GM23338 (cell line): Measurements from ENCODE around the gene CAP1. TPM values are rescaled to one million over a fixed set of nuclear protein-coding genes. Genes with fewer than 3 reads are reported as not detected.

ENCODE experiments used
- ATAC-seq: fragments of 200-7000 bp; cut with Tn5 transposase; 3 replicates; pipeline ENCODE4 v1.9.1; 2020
- DNase-seq: peaks from one replicate; pipeline ENCODE4 v3.0.0-alpha.2; 2015; ENCODE audit warnings: low spot score
- H2AFZ ChIP-seq: fragments of 200-600 bp; sonication (generic); 2 replicates; pipeline ENCODE4 v1.8.0; 2016; ENCODE audit warnings: antibody characterized with exemption, mild to moderate bottlenecking, moderate library complexity
- H3F3A ChIP-seq: fragments of 200-600 bp; sonication (generic); replicated peaks from 2 replicates; pipeline ENCODE4 v1.8.0; 2017; ENCODE audit warnings: antibody characterized with exemption, mixed run types, low read depth
- H3K27ac ChIP-seq: fragments of 200-600 bp; sonication (generic); 2 replicates; pipeline ENCODE4 v1.6.1; 2016; ENCODE audit warnings: low read depth
- H3K27me3 ChIP-seq: fragments of 200-600 bp; sonication (generic); 2 replicates; pipeline ENCODE4 v1.8.0; 2016; ENCODE audit warnings: mild to moderate bottlenecking, mixed run types, moderate library complexity; ENCODE audit not compliant: insufficient read depth
- H3K36me3 ChIP-seq: fragments of 200-600 bp; sonication (generic); 2 replicates; pipeline ENCODE4 v1.8.0; 2016; ENCODE audit warnings: mild to moderate bottlenecking; ENCODE audit not compliant: insufficient read depth
- H3K4me1 ChIP-seq: fragments of 200-600 bp; sonication (generic); 2 replicates; pipeline ENCODE4 v1.8.0; 2016; ENCODE audit warnings: mild to moderate bottlenecking, moderate library complexity; ENCODE audit not compliant: insufficient read depth
- H3K4me2 ChIP-seq: fragments of 200-600 bp; sonication (generic); 2 replicates; pipeline ENCODE4 v1.7.1; 2017; ENCODE audit warnings: mixed run types
- H3K4me3 ChIP-seq: fragments of 200-600 bp; sonication (generic); 2 replicates; pipeline ENCODE4 v1.6.1; 2016; ENCODE audit warnings: mixed run types
- H3K79me2 ChIP-seq: fragments of 200-600 bp; sonication (generic); replicated peaks from 2 replicates; pipeline ENCODE4 v1.8.0; 2017; ENCODE audit warnings: mild to moderate bottlenecking; ENCODE audit not compliant: insufficient read depth
- H3K9me2 ChIP-seq: fragments of 200-600 bp; sonication (generic); 2 replicates; pipeline ENCODE4 v1.8.0; 2017; ENCODE audit not compliant: insufficient read depth
- H4K20me1 ChIP-seq: fragments of 200-600 bp; sonication (generic); replicated peaks from 2 replicates; pipeline ENCODE4 v1.8.0; 2017; ENCODE audit warnings: mild to moderate bottlenecking; ENCODE audit not compliant: insufficient read depth
- H3K27ac Mint-ChIP-seq: 2 replicates; pipeline ENCODE4 v1.8.0; 2020; ENCODE audit warnings: inconsistent platforms, mild to moderate bottlenecking, moderate library complexity, mixed read lengths
- H3K27me3 Mint-ChIP-seq: 3 replicates; pipeline ENCODE4 v1.8.0; 2022; ENCODE audit warnings: low read depth, mild to moderate bottlenecking, moderate library complexity, mixed read lengths, inconsistent platforms; ENCODE audit not compliant: insufficient read depth, poor library complexity
- H3K36me3 Mint-ChIP-seq: 3 replicates; pipeline ENCODE4 v1.8.0; 2021; ENCODE audit warnings: low read depth, mild to moderate bottlenecking, inconsistent platforms, moderate library complexity, mixed read lengths
- H3K4me1 Mint-ChIP-seq: 3 replicates; pipeline ENCODE4 v1.8.0; 2020; ENCODE audit warnings: mild to moderate bottlenecking, inconsistent platforms, mixed read lengths
- H3K4me3 Mint-ChIP-seq: 3 replicates; pipeline ENCODE4 v1.8.0; 2021; ENCODE audit warnings: moderate library complexity, mild to moderate bottlenecking, inconsistent platforms, mixed read lengths
- H3K9me3 Mint-ChIP-seq: 3 replicates; pipeline ENCODE4 v1.8.0; 2020; ENCODE audit warnings: moderate library complexity, mild to moderate bottlenecking, inconsistent platforms, mixed read lengths
- CREB1 ChIP-seq: fragments of 250-450 bp; sonication (Bioruptor Pico); IDR thresholded peaks from 2 replicates; pipeline ENCODE4 v1.5.0; 2020; ENCODE audit warnings: low read depth, mild to moderate bottlenecking, moderate library complexity
- EZH2 ChIP-seq: fragments of 200-600 bp; sonication (generic); IDR thresholded peaks from one replicate; pipeline ENCODE4 v1.8.0; 2017; ENCODE audit warnings: antibody characterized with exemption, mild to moderate bottlenecking, low read depth; ENCODE audit not compliant: unreplicated experiment
- EZH2phosphoT487 ChIP-seq: fragments of 200-600 bp; sonication (generic); IDR thresholded peaks from one replicate; pipeline ENCODE4 v1.8.1; 2018; ENCODE audit warnings: antibody characterized with exemption; ENCODE audit not compliant: unreplicated experiment
- JUNB ChIP-seq: IDR thresholded peaks from one replicate; pipeline ENCODE4 v1.6.1; 2016; ENCODE audit warnings: antibody characterized with exemption; ENCODE audit not compliant: unreplicated experiment
- STAT1 ChIP-seq: IDR thresholded peaks from one replicate; pipeline ENCODE4 v1.6.1; 2016; ENCODE audit warnings: antibody characterized with exemption; ENCODE audit not compliant: unreplicated experiment
- ZNF114 ChIP-seq: fragments of 250-450 bp; sonication (Bioruptor Pico); IDR thresholded peaks from 2 replicates; pipeline ENCODE4 v1.5.0; 2020; ENCODE audit warnings: mild to moderate bottlenecking, moderate library complexity
- ZNF331 ChIP-seq: fragments of 250-450 bp; sonication (Bioruptor Pico); IDR thresholded peaks from 2 replicates; pipeline ENCODE4 v1.5.0; 2020; ENCODE audit warnings: low read depth, mild to moderate bottlenecking, moderate library complexity
- polyA plus RNA-seq: library from polyadenylated mRNA; unstranded; fragments of >200 nt; fragmentation: Nextera tagmentation; extraction: Ambion mirVana; gene quantifications from 2 replicates; pipeline ENCODE4 v1.2.1, GENCODE V29; 2016
- total RNA-seq: library from RNA; depleted of rRNA; stranded (reverse); fragments of >200 nt; shearing (Covaris generic); gene quantifications from 2 replicates; pipeline ENCODE4 v1.2.3, GENCODE V29; 2014
- TF ChIP-seq, protein P1 (sequence below): fragments of 250-450 bp; sonication (Bioruptor Pico); IDR thresholded peaks from 2 replicates; pipeline ENCODE4 v1.5.0; 2020; ENCODE audit warnings: mild to moderate bottlenecking, moderate library complexity
- TF ChIP-seq, protein P2 (sequence below), 2 experiments: fragments of 200-600 bp in 1 of 2; sonication (generic) in 1 of 2; conservative IDR thresholded peaks; 2 replicates each; pipeline versions ENCODE4 v1.5.1 to v1.6.1; 2016 to 2017; ENCODE audit warnings: antibody characterized with exemption in 2 of 2, low read depth in 2 of 2, mild to moderate bottlenecking in 2 of 2, moderate library complexity in 1 of 2
- TF ChIP-seq, protein P3 (sequence below): IDR thresholded peaks from 2 replicates; pipeline ENCODE4 v1.6.1; 2016; ENCODE audit warnings: antibody characterized with exemption

Gene CAP1
- total and polyA plus RNA-seq, 2 experiments from 2014 or later: 133 to 254 TPM

GRCh38 chr1:40044110-40044509 is 3.6 kb downstream of the CAP1 start (continued):
- TF ChIP-seq, protein P1, sequence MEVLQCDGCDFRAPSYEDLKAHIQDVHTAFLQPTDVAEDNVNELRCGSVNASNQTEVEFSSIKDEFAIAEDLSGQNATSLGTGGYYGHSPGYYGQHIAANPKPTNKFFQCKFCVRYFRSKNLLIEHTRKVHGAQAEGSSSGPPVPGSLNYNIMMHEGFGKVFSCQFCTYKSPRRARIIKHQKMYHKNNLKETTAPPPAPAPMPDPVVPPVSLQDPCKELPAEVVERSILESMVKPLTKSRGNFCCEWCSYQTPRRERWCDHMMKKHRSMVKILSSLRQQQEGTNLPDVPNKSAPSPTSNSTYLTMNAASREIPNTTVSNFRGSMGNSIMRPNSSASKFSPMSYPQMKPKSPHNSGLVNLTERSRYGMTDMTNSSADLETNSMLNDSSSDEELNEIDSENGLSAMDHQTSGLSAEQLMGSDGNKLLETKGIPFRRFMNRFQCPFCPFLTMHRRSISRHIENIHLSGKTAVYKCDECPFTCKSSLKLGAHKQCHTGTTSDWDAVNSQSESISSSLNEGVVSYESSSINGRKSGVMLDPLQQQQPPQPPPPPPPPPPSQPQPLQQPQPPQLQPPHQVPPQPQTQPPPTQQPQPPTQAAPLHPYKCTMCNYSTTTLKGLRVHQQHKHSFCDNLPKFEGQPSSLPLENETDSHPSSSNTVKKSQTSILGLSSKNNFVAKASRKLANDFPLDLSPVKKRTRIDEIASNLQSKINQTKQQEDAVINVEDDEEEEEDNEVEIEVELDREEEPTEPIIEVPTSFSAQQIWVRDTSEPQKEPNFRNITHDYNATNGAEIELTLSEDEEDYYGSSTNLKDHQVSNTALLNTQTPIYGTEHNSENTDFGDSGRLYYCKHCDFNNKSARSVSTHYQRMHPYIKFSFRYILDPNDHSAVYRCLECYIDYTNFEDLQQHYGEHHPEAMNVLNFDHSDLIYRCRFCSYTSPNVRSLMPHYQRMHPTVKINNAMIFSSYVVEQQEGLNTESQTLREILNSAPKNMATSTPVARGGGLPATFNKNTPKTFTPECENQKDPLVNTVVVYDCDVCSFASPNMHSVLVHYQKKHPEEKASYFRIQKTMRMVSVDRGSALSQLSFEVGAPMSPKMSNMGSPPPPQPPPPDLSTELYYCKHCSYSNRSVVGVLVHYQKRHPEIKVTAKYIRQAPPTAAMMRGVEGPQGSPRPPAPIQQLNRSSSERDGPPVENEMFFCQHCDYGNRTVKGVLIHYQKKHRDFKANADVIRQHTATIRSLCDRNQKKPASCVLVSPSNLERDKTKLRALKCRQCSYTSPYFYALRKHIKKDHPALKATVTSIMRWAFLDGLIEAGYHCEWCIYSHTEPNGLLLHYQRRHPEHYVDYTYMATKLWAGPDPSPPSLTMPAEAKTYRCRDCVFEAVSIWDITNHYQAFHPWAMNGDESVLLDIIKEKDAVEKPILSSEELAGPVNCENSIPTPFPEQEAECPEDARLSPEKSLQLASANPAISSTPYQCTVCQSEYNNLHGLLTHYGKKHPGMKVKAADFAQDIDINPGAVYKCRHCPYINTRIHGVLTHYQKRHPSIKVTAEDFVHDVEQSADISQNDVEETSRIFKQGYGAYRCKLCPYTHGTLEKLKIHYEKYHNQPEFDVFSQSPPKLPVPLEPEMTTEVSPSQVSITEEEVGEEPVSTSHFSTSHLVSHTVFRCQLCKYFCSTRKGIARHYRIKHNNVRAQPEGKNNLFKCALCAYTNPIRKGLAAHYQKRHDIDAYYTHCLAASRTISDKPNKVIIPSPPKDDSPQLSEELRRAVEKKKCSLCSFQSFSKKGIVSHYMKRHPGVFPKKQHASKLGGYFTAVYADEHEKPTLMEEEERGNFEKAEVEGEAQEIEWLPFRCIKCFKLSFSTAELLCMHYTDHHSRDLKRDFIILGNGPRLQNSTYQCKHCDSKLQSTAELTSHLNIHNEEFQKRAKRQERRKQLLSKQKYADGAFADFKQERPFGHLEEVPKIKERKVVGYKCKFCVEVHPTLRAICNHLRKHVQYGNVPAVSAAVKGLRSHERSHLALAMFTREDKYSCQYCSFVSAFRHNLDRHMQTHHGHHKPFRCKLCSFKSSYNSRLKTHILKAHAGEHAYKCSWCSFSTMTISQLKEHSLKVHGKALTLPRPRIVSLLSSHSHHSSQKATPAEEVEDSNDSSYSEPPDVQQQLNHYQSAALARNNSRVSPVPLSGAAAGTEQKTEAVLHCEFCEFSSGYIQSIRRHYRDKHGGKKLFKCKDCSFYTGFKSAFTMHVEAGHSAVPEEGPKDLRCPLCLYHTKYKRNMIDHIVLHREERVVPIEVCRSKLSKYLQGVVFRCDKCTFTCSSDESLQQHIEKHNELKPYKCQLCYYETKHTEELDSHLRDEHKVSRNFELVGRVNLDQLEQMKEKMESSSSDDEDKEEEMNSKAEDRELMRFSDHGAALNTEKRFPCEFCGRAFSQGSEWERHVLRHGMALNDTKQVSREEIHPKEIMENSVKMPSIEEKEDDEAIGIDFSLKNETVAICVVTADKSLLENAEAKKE (CRISPR knock-in tag): no peak
- no peak for TF ChIP-seq ZNF331 (CRISPR knock-in tag)
- no peak for TF ChIP-seq JUNB
- TF ChIP-seq CREB1 (CRISPR knock-in tag): no peak
- no peak for TF ChIP-seq STAT1

DNA sequence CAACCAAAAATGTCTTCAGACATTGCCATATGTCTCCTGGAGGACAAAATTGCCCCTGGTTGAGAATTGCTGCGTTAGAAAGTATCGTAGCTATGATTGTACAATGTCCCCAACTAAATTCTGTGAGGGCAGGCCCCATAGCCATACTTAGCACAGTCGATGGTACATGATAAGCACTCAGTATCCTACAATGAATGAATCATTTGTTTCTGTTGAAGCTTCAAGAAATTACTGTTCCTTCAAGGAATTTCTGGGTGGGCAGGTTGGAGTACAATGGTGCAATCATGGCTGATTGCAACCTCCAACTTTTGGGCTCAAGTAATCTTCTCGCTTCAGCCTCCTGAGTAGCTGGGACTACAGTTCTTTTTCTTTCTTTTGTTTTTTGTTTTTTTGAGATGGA is 4.7 kb downstream of the CAP1 start:
- H3K4me2 ChIP-seq: no peak overlapping the region
- no peak for TF ChIP-seq STAT1
- no peak for TF ChIP-seq CREB1 (CRISPR knock-in tag)
- TF ChIP-seq EZH2phosphoT487: no peak
- TF ChIP-seq, protein P2, sequence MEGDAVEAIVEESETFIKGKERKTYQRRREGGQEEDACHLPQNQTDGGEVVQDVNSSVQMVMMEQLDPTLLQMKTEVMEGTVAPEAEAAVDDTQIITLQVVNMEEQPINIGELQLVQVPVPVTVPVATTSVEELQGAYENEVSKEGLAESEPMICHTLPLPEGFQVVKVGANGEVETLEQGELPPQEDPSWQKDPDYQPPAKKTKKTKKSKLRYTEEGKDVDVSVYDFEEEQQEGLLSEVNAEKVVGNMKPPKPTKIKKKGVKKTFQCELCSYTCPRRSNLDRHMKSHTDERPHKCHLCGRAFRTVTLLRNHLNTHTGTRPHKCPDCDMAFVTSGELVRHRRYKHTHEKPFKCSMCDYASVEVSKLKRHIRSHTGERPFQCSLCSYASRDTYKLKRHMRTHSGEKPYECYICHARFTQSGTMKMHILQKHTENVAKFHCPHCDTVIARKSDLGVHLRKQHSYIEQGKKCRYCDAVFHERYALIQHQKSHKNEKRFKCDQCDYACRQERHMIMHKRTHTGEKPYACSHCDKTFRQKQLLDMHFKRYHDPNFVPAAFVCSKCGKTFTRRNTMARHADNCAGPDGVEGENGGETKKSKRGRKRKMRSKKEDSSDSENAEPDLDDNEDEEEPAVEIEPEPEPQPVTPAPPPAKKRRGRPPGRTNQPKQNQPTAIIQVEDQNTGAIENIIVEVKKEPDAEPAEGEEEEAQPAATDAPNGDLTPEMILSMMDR (conservative IDR thresholded peaks at IDR 0.05; ENCODE audit: low read depth in 2 of 2): no peak
- no peak for TF ChIP-seq ZNF331 (CRISPR knock-in tag)
- TF ChIP-seq, protein P3, sequence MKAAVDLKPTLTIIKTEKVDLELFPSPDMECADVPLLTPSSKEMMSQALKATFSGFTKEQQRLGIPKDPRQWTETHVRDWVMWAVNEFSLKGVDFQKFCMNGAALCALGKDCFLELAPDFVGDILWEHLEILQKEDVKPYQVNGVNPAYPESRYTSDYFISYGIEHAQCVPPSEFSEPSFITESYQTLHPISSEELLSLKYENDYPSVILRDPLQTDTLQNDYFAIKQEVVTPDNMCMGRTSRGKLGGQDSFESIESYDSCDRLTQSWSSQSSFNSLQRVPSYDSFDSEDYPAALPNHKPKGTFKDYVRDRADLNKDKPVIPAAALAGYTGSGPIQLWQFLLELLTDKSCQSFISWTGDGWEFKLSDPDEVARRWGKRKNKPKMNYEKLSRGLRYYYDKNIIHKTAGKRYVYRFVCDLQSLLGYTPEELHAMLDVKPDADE: no peak
- TF ChIP-seq JUNB: no peak
- TF ChIP-seq EZH2: no peak
- TF ChIP-seq ZNF114 (CRISPR knock-in tag): no peak

More for the DNA sequence above, 4.7 kb downstream of the CAP1 start:
- H2AFZ ChIP-seq: no peak overlapping the region
- DNase-seq (no peak), ATAC-seq (no peak)
- Mint-ChIP-seq H3K9me3 (no peaks in the 10 kb centered on the region; the same call in 2 of the 3 replicates), H3K27me3 (peaks cover under 1% of the 10 kb centered on the region), H3K27ac (no peak overlapping the region), H3K36me3 (peaks cover 24% of the 10 kb centered on the region), H3K4me1 (peaks cover 23% of the 10 kb centered on the region), H3K4me3 (no peak overlapping the region)
- peaks cover 6% of the 10 kb centered on the region for H3K4me1 ChIP-seq
- no peak overlapping the region for H3K4me3 ChIP-seq
- H3K27me3 ChIP-seq: no peaks in the 10 kb centered on the region
- peaks cover 5% of the 10 kb centered on the region; the same call in 1 of the 2 replicates for H3K36me3 ChIP-seq
- no peaks in the 10 kb centered on the region for H3F3A ChIP-seq
- peaks cover 58% of the 10 kb centered on the region for H4K20me1 ChIP-seq
- H3K27ac ChIP-seq: no peak overlapping the region
- H3K79me2 ChIP-seq: peaks cover 95% of the 10 kb centered on the region
- no peaks in the 10 kb centered on the region for H3K9me2 ChIP-seq
